ENCODE measurements around the gene DOCK4.

Gene DOCK4

GRCh38 chr7:112070674-112071256, 135.4 kb downstream of the DOCK4 start:
- DNase-seq, result no peak

GRCh38 chr7:112069879-112070321, 136.3 kb downstream of the DOCK4 start:
- DNase-seq, result no peak

GRCh38 chr7:112068967-112069366, 137.2 kb downstream of the DOCK4 start:
- DNase-seq, result no peak

- no peak for DNase-seq
These were observed 138.3 kb downstream of the DOCK4 start for GRCh38 chr7:112067632-112068540.

- no peak for DNase-seq
These were observed 139.0 kb downstream of the DOCK4 start for GRCh38 chr7:112067200-112067599.

- DNase-seq, result no peak
These were observed 140.4 kb downstream of the DOCK4 start for GRCh38 chr7:112065758-112066157.

GRCh38 chr7:112064627-112065385, 141.4 kb downstream of the DOCK4 start:
- DNase-seq, result no peak

GRCh38 chr7:112063974-112064373, 142.2 kb downstream of the DOCK4 start:
- no peak for DNase-seq

- DNase-seq, result no peak
These were observed 145.1 kb downstream of the DOCK4 start for GRCh38 chr7:112061051-112061450.

- no peak for DNase-seq
These were observed 145.6 kb downstream of the DOCK4 start for GRCh38 chr7:112060625-112061024.

- DNase-seq, result no peak
These were observed 146.5 kb downstream of the DOCK4 start for GRCh38 chr7:112059675-112060074.

- no peak for DNase-seq
These were observed 147.5 kb downstream of the DOCK4 start for GRCh38 chr7:112058686-112059085.

GRCh38 chr7:112056409-112056808, 149.8 kb downstream of the DOCK4 start:
- no peak for DNase-seq

- DNase-seq, result no peak
These were observed 152.5 kb downstream of the DOCK4 start for GRCh38 chr7:112053737-112054069.

GRCh38 chr7:112052993-112053736, 153.0 kb downstream of the DOCK4 start:
- no peak for DNase-seq

- DNase-seq, result no peak
These were observed 153.7 kb downstream of the DOCK4 start for GRCh38 chr7:112052498-112052897.

- DNase-seq, result no peak
These were observed 155.8 kb downstream of the DOCK4 start for GRCh38 chr7:112050250-112050881.

GRCh38 chr7:112049555-112050249, 156.5 kb downstream of the DOCK4 start:
- no peak for DNase-seq

GRCh38 chr7:112047421-112047820, 158.8 kb downstream of the DOCK4 start:
- DNase-seq, result no peak

- no peak for DNase-seq
These were observed 161.0 kb downstream of the DOCK4 start for GRCh38 chr7:112045222-112045621.

- no peak for DNase-seq
These were observed 163.6 kb downstream of the DOCK4 start for GRCh38 chr7:112042631-112043030.

GRCh38 chr7:112038353-112038752, 167.8 kb downstream of the DOCK4 start:
- DNase-seq, result no peak
